ENCODE measurements around the gene SUPT5H. TPM values are rescaled to one million over a fixed set of nuclear protein-coding genes. Genes with fewer than 3 reads are reported as not detected.

SUPT5H gene
- total and polyA plus RNA-seq, 2 of the 8 experiments (the other 6 are each of a cell fraction or from before 2014, with no cell fraction given): 77.8 to 111 TPM

DNA sequence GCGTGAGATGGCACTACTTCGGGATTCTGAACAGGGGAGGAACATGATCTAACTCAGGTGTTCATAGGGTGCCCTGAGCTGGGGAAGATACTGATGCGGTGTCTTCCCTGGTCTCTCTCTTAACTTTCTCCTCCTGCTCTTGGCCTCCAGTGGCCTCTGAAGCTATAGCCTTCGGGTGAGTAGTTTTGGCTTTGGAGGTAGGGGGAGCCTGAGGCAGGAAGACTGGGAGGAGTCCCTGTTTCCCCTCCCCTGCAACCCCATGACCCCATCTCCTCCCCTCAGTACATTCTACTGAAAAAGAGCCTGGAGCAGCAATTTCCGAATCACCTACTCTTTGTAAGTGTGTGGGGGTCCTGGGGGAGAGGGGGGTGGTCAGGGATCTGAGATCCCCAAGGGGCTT lies 73.1 kb downstream of the SUPT5H start:
- DNase-seq (ENCODE audit: low read depth in 1 of 2, low spot score in 2 of 2) (no peak), FAIRE-seq (no peak)
- no peak overlapping the region for H3K18ac ChIP-seq (ENCODE audit: extremely low read depth, low read length)
- H3K4me3 ChIP-seq (ENCODE audit: extremely low read depth in 1 of 4, insufficient read depth in 2 of 4, low read depth in 3 of 4, low read length in 4 of 4): peak overlapping the region in 1 of 4 experiments; percentile 26; a peak in 1 of 8 replicates
- H3K4me1 ChIP-seq (replicated peaks in 1 of 4; ENCODE audit: control insufficient read depth in 3 of 4, insufficient read depth in 4 of 4, low read length in 3 of 4): peaks cover 0 to 11% (median 5%) of the 10 kb centered on the region in 4 experiments; a peak in 6 of 7 replicates
- H2AK5ac ChIP-seq (ENCODE audit: low read depth, low read length): no peak overlapping the region
- peaks cover 0 to 7% of the 10 kb centered on the region in 2 experiments; a peak in 3 of 4 replicates for H3K79me2 ChIP-seq (ENCODE audit: control insufficient read depth in 1 of 2, insufficient read depth in 2 of 2, low read length in 2 of 2)
- ChIA-PET POLR2A (ENCODE audit: partially characterized antibody) (interaction anchor here (0.7 to 3.0 kb wide), 19 partner anchors 10 to 182 kb away, joined by 3 to 18 read pairs (median 4); partner anchors contain the start of genes DLL3, EID2B, MED29 and PAF1), CTCF (ENCODE audit: partially characterized antibody) (interaction anchor here (0.6 to 10.7 kb wide), 11 partner anchors 8 to 273 kb away, joined by 3 to 101 read pairs (median 4); partner anchors contain the start of gene EID2B)
- H3K14ac ChIP-seq (ENCODE audit: insufficient read length): no peak overlapping the region
- H3K23ac ChIP-seq (ENCODE audit: insufficient read length): no peak overlapping the region
- H3K4me2 ChIP-seq (ENCODE audit: insufficient read depth in 1 of 2, low read depth in 2 of 2, low read length in 2 of 2): peak overlapping the region; percentile 29 to 35; a peak in 2 of 4 replicates
- H3K27me3 ChIP-seq (replicated peaks in 1 of 4; ENCODE audit: control insufficient read depth in 3 of 4, extremely low read depth in 1 of 4, insufficient read depth in 3 of 4, low read length in 3 of 4): peaks cover 0 to 2% (median 0%) of the 10 kb centered on the region in 4 experiments; a peak in 2 of 7 replicates
- H4K8ac ChIP-seq (ENCODE audit: extremely low read depth, insufficient read depth, low read length): no peak overlapping the region
- 75% methylated on average over 5 of the region's 5 CpGs; no CpG with 5 or more reads in 1 of the 2 experiments for WGBS, 2 experiments (ENCODE audit: extremely low coverage in 1 of 2, insufficient coverage in 1 of 2, insufficient read length in 1 of 2, insufficient replicate concordance in 2 of 2, low coverage in 1 of 2, low lambda C conversion rate in 2 of 2, missing lambda C conversion rate in 1 of 2)
- H3K4ac ChIP-seq (replicated peaks; ENCODE audit: insufficient read length, low read depth, low read length): no peak overlapping the region
- no peaks in the 10 kb centered on the region for H3K9me3 ChIP-seq (ENCODE audit: insufficient read depth in 2 of 2, low read depth in 1 of 2, low read length in 1 of 2)
- H4K5ac ChIP-seq (ENCODE audit: insufficient read length, low read depth, low read length): no peak overlapping the region
- H3K56ac ChIP-seq (replicated peaks; ENCODE audit: insufficient read length, low read depth, low read length): no peak overlapping the region
- peaks cover 10% of the 10 kb centered on the region for H3K79me1 ChIP-seq (ENCODE audit: low read depth, low read length)
- peaks cover 2 to 13% (median 3%) of the 10 kb centered on the region in 4 experiments; a peak in 3 of 8 replicates for H3K36me3 ChIP-seq (ENCODE audit: control insufficient read depth in 2 of 4, insufficient read depth in 4 of 4, low read length in 3 of 4)
- H4K91ac ChIP-seq (replicated peaks; ENCODE audit: insufficient read length, low read length): no peak overlapping the region
- H3K27ac ChIP-seq (ENCODE audit: low read depth, low read length): 0 out of 2 replicates have a peak overlapping the region, but pooled peaks have one; percentile 18
- peaks cover 2 to 4% of the 10 kb centered on the region in 2 experiments for H4K20me1 ChIP-seq (replicated peaks in 1 of 2; ENCODE audit: control insufficient read depth in 1 of 2, insufficient read depth in 2 of 2, low read length in 2 of 2)
- H2BK120ac ChIP-seq (replicated peaks; ENCODE audit: low read depth, low read length): no peak overlapping the region
- no peak overlapping the region for H2BK15ac ChIP-seq (ENCODE audit: low read length)
- no peak overlapping the region for H2BK12ac ChIP-seq (ENCODE audit: low read depth, low read length)
- H3K23me2 ChIP-seq (ENCODE audit: low read depth, low read length): peaks cover 10% of the 10 kb centered on the region; the same call in 1 of the 2 replicates
- H2BK5ac ChIP-seq (ENCODE audit: low read depth, low read length): no peak overlapping the region
- no peak overlapping the region for H3K9ac ChIP-seq (replicated peaks in 1 of 4; ENCODE audit: extremely low read depth in 1 of 4, low read depth in 3 of 4, low read length in 3 of 4)
- no peak overlapping the region for H2BK20ac ChIP-seq (ENCODE audit: low read length)
- no peak overlapping the region for H2AFZ ChIP-seq (ENCODE audit: low read length)
- TF ChIP-seq SIX5 (IDR thresholded peaks at IDR 0.05; ENCODE audit: low read depth, low read length) (no peak), PHF8 (conservative IDR thresholded peaks at IDR 0.05; ENCODE audit: low read depth, low read length) (no peak), RBBP5 (IDR thresholded peaks at IDR 0.05; ENCODE audit: borderline replicate concordance, low read depth, low read length) (no peak), CBX8 (IDR thresholded peaks at IDR 0.05; ENCODE audit: borderline replicate concordance, low read depth, low read length) (no peak), JUN (IDR thresholded peaks at IDR 0.05; ENCODE audit: low read depth, low read length) (no peak), SP2 (IDR thresholded peaks at IDR 0.05; ENCODE audit: low read length) (no peak), TAF1 (IDR thresholded peaks at IDR 0.05; ENCODE audit: low read depth, low read length) (peak; percentile 45; the same call in 1 of the 2 replicates), TBP (IDR thresholded peaks at IDR 0.05; ENCODE audit: low read depth, low read length) (0 out of 2 replicates have a peak, but pooled peaks have one; percentile 21), SUZ12 (IDR thresholded peaks at IDR 0.05; ENCODE audit: low read length) (no peak), SIRT6 (IDR thresholded peaks at IDR 0.05; ENCODE audit: low read length) (no peak)
- TF ChIP-seq, protein P1, sequence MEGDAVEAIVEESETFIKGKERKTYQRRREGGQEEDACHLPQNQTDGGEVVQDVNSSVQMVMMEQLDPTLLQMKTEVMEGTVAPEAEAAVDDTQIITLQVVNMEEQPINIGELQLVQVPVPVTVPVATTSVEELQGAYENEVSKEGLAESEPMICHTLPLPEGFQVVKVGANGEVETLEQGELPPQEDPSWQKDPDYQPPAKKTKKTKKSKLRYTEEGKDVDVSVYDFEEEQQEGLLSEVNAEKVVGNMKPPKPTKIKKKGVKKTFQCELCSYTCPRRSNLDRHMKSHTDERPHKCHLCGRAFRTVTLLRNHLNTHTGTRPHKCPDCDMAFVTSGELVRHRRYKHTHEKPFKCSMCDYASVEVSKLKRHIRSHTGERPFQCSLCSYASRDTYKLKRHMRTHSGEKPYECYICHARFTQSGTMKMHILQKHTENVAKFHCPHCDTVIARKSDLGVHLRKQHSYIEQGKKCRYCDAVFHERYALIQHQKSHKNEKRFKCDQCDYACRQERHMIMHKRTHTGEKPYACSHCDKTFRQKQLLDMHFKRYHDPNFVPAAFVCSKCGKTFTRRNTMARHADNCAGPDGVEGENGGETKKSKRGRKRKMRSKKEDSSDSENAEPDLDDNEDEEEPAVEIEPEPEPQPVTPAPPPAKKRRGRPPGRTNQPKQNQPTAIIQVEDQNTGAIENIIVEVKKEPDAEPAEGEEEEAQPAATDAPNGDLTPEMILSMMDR (IDR thresholded peaks at IDR 0.05; ENCODE audit: control extremely low read depth in 1 of 3, insufficient read depth in 1 of 3, low read depth in 1 of 3, low read length in 3 of 3): 0 out of 4 replicates have a peak, but pooled peaks of 1 of the 3 experiments have one; percentile 5

All from H1 (cell line).